GM12864 (cell line): Measurements from ENCODE around the gene TTLL6.

Experiments used
- DNase-seq: peaks from one replicate; pipeline ENCODE4 v3.0.0-alpha.2; 2011; ENCODE audit warnings: low read depth
- H3K4me3 ChIP-seq: 2 replicates; pipeline ENCODE4 v1.5.1; 2011; ENCODE audit warnings: mild to moderate bottlenecking, low read depth, low read length, control low read depth
- CTCF ChIP-seq: IDR thresholded peaks from 2 replicates; pipeline ENCODE4 v1.5.1; 2011; ENCODE audit warnings: low read depth, mild to moderate bottlenecking, moderate library complexity, low read length, control low read depth, inconsistent platforms; ENCODE audit errors: missing control alignments

Gene TTLL6

GRCh38 chr17:48730240-48730550 is 86.8 kb downstream of the TTLL6 start:
- no peak overlapping the region for H3K4me3 ChIP-seq
- no peak for TF ChIP-seq CTCF
- no peak for DNase-seq

- TF ChIP-seq CTCF, result no peak
- DNase-seq, result no peak
- H3K4me3 ChIP-seq, result no peak overlapping the region
These were observed 87.4 kb downstream of the TTLL6 start for GRCh38 chr17:48729335-48730239.

GRCh38 chr17:48728232-48729231 is 88.5 kb downstream of the TTLL6 start, which contains the start of gene HOXB13:
TSS of gene HOXB13 (minus strand) at chr17:48728750. CDS start at chr17:48728593, 157 bp downstream.
- no peak for DNase-seq
- no peak within 1 kb of the TSS; the same call in 1 of the 2 replicates for H3K4me3 ChIP-seq
- no peak for TF ChIP-seq CTCF

- no peak overlapping the region for H3K4me3 ChIP-seq
- DNase-seq, result no peak
- TF ChIP-seq CTCF, result no peak
These were observed 89.4 kb downstream of the TTLL6 start for GRCh38 chr17:48727415-48728175.

GRCh38 chr17:48726916-48727286 is 90.1 kb downstream of the TTLL6 start:
- TF ChIP-seq CTCF, result no peak
- no peak for DNase-seq
- H3K4me3 ChIP-seq, result no peak overlapping the region

GRCh38 chr17:48726114-48726915 is 90.7 kb downstream of the TTLL6 start:
- H3K4me3 ChIP-seq, result no peak overlapping the region
- DNase-seq, result no peak
- TF ChIP-seq CTCF, result no peak
